Sigmoid colon (tissue), 7 donors: ENCODE measurements around the gene CPA5. TPM values are rescaled to one million over a fixed set of nuclear protein-coding genes. Genes with fewer than 3 reads are reported as not detected.

Source experiments
- DNase-seq: peaks from one replicate; pipeline ENCODE4 v3.0.0-alpha.2; 2019
- H3K27ac ChIP-seq, 4 donors: fragments of 200-600 bp; sonication (generic); one replicate each; pipeline ENCODE4 v1.5.1; 2016 to 2019; ENCODE audit warnings: mild to moderate bottlenecking in 1 of 4
- H3K27me3 ChIP-seq, 3 donors: fragments of 200-600 bp; sonication (generic); one replicate each; pipeline ENCODE4 v1.5.1; 2019; ENCODE audit warnings: mild to moderate bottlenecking in 1 of 3
- H3K36me3 ChIP-seq, 4 donors: fragments of 200-600 bp; sonication (generic); one replicate each; pipeline ENCODE4 v1.5.1; 2016 to 2019
- H3K4me1 ChIP-seq, 4 donors: fragments of 200-600 bp; sonication (generic); one replicate each; pipeline ENCODE4 v1.5.1; 2017 to 2019
- H3K4me3 ChIP-seq, 4 donors: fragments of 200-600 bp; sonication (generic); one replicate each; pipeline ENCODE4 v1.5.1; 2017 to 2019; ENCODE audit warnings: mild to moderate bottlenecking in 2 of 4, moderate library complexity in 1 of 4
- H3K9me3 ChIP-seq, 4 donors: fragments of 200-600 bp in 3 of 4; sonication (generic) in 3 of 4; one replicate each; pipeline versions ENCODE4 v1.5.1 to v1.6.1; 2013 to 2019
- EP300 ChIP-seq, 4 donors: sonication (generic); formaldehyde crosslinking; IDR thresholded peaks; one replicate each; pipeline ENCODE4 v1.6.1; 2017; ENCODE audit warnings: antibody characterized with exemption in 4 of 4
- POLR2A ChIP-seq, 2 donors: fragments of 450-650 bp; IDR thresholded peaks; one replicate each; pipeline ENCODE4 v1.6.1; 2016; ENCODE audit warnings: antibody characterized with exemption in 2 of 2, mild to moderate bottlenecking in 2 of 2, moderate library complexity in 2 of 2
- POLR2AphosphoS5 ChIP-seq, 4 donors: sonication (generic); formaldehyde crosslinking; IDR thresholded peaks; one replicate each; pipeline ENCODE4 v1.6.1; 2017; ENCODE audit warnings: antibody characterized with exemption in 4 of 4
- WGBS, 2 donors: extraction: QIAGEN DNeasy Blood & Tissue Kit; methylation state at CpG; one replicate each; pipeline ENCODE4 v1.1.7; 2013; 5-methylcytosine and 5-hydroxymethylcytosine counted together
- intact Hi-C: fragments of 100-400 bp; cut with DNase I; formaldehyde crosslinking; loops from one replicate; pipeline ENCODE4 v1.15.1; 2023
- polyA plus RNA-seq, 3 donors: library from polyadenylated mRNA; stranded (reverse); fragments of 200-250 nt; gene quantifications; one replicate each; pipeline ENCODE4 v1.2.3, GENCODE V29; 2013
- total RNA-seq, 4 donors: library from RNA; depleted of rRNA; stranded (reverse); fragments of >200 nt; gene quantifications; one replicate each; pipeline ENCODE4 v1.1.0, GENCODE V29; 2016
- TF ChIP-seq, protein P1 (sequence below), 4 experiments: fragments of 450-650 bp in 3 of 4; fragments of 200-600 bp in 1 of 4; IDR thresholded peaks; one replicate each; pipeline ENCODE4 v1.5.1; 2016 to 2019; ENCODE audit warnings: antibody characterized with exemption in 4 of 4, mild to moderate bottlenecking in 3 of 4, moderate library complexity in 2 of 4
- donor health status: healthy with polysubstance abuse.
- donor health status: Bipolar disorder and iron deficiency.
- donor health status: healthy.

Gene CPA5
- total and polyA plus RNA-seq, 7 donors, result 1.1 TPM; not detected in 6

DNA sequence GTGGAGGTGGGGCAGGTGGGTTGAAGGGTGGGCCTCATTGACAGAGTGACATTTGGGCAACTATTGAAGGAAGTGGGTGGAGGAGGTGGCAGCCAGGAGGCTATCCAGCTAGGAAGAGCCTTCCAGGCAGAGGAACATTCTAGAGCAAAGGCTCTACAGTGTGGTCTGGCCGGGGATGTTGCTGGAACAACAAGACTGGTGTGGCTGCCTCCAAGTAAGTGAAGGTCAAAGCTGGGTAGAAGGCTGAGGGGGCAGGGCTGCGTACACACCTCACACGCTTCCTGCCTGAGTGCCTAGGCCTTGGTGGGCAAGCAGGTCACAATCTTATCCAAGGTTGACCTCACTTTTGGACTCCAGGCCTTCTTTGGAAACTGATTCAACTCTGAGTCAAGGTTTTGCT, 42.3 kb downstream of the CPA5 start:
- no peak overlapping the region for H3K27ac ChIP-seq
- peak; percentile 54 for DNase-seq
- no peaks in the 10 kb centered on the region for H3K9me3 ChIP-seq
- H3K27me3 ChIP-seq, result no peaks in the 10 kb centered on the region
- no peak overlapping the region for H3K4me3 ChIP-seq
- intact Hi-C loops, result no loop called here
- TF ChIP-seq POLR2AphosphoS5 (IDR thresholded peaks at IDR 0.05), result no peak
- no peak for TF ChIP-seq EP300 (IDR thresholded peaks at IDR 0.05)
- no peak for TF ChIP-seq POLR2A (IDR thresholded peaks at IDR 0.05)
- TF ChIP-seq, protein P1, sequence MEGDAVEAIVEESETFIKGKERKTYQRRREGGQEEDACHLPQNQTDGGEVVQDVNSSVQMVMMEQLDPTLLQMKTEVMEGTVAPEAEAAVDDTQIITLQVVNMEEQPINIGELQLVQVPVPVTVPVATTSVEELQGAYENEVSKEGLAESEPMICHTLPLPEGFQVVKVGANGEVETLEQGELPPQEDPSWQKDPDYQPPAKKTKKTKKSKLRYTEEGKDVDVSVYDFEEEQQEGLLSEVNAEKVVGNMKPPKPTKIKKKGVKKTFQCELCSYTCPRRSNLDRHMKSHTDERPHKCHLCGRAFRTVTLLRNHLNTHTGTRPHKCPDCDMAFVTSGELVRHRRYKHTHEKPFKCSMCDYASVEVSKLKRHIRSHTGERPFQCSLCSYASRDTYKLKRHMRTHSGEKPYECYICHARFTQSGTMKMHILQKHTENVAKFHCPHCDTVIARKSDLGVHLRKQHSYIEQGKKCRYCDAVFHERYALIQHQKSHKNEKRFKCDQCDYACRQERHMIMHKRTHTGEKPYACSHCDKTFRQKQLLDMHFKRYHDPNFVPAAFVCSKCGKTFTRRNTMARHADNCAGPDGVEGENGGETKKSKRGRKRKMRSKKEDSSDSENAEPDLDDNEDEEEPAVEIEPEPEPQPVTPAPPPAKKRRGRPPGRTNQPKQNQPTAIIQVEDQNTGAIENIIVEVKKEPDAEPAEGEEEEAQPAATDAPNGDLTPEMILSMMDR (IDR thresholded peaks at IDR 0.05), result no peak
- H3K36me3 ChIP-seq, result no peaks in the 10 kb centered on the region
- H3K4me1 ChIP-seq, result peaks cover 0 to 2% (median 0%) of the 10 kb centered on the region in 4 donors
- WGBS, 2 donors, result 95 to 96% methylated on average over 3 of the region's 3 CpGs

DNA sequence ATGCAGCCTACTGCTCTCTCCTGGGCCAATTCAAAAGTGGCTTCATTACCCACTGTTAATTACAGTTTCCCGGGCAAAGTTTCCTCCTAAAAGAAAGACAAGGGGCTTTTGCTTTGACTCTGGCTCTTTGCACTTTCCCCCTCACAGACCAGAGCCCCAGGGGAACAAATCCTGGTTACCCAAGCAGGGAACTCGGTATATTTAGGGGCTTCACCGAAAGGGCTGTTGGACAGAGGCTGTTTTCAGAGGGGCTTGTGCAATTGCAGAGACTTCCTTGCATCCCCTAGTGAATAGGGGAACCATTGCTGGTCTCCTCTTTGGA, 42.7 kb downstream of the CPA5 start:
- Histone ChIP-seq H3K4me3 (no peak overlapping the region), H3K27ac (no peak overlapping the region), H3K4me1 (peaks cover 0 to 4% (median 0%) of the 10 kb centered on the region in 4 donors), H3K27me3 (no peaks in the 10 kb centered on the region), H3K36me3 (no peaks in the 10 kb centered on the region), H3K9me3 (no peaks in the 10 kb centered on the region)
- DNase-seq, result no peak
- TF ChIP-seq, protein P1 (IDR thresholded peaks at IDR 0.05), result no peak
- no peak for TF ChIP-seq POLR2AphosphoS5 (IDR thresholded peaks at IDR 0.05)
- no peak for TF ChIP-seq POLR2A (IDR thresholded peaks at IDR 0.05)
- no peak for TF ChIP-seq EP300 (IDR thresholded peaks at IDR 0.05)
- 90 to 94% methylated on average over 3 of the region's 3 CpGs for WGBS, 2 donors
- intact Hi-C loops, result no loop called here

DNA sequence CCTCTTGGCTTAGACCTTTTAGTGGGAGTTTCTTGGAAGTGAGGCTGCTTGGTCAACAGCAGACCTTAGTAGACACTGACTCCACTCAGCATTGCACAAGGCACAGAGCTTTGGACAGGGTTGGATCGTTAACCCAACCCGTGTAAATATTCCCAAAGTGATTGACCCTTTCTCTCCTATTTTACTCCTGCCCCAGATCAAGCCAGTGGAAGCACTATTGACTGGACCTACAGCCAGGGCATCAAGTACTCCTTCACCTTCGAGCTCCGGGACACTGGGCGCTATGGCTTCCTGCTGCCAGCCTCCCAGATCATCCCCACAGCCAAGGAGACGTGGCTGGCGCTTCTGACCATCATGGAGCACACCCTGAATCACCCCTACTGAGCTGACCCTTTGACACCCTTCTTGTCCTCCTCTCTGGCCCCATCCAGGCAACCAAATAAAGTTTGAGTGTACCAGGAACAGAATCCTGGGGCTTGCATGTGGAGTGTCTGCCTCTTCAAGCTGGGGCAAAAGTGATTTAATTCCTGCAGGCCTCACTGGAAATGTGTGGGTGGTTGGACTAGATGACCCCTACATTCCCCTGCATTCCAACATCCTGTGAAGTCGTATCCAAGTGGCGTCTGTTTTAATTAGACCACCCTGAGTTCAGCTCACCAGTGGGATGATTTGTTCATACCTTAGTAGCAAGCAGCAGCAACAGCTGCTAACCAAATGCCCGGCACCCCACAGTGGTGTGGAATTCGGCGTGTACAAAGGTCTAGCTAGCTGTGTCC, 43.2 kb downstream of the CPA5 start:
- peak; percentile 34 for DNase-seq
- intact Hi-C loops, result no loop called here
- H3K27ac ChIP-seq, result no peak overlapping the region

DNA sequence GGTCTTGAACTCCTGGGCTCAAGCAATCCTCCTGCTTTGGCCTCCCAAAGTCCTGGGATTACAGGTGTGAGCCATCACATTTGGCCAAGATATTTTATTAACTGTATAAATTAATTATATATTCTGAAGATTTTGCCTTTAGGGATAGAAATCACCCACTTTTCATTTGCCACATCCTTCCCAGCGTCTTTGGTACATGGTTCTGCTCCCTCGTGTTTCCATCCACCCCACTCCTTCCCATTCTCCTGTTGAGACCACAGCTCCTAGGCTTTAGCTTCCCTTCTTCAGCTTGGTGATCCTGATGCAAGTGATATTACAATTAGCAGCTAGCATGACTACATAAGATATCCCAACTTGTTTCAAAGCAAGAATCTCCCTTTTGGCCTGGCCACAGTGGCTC, 44.1 kb downstream of the CPA5 start:
- Histone ChIP-seq H3K4me3 (no peak overlapping the region), H3K36me3 (no peaks in the 10 kb centered on the region), H3K9me3 (no peaks in the 10 kb centered on the region), H3K27ac (no peak overlapping the region), H3K4me1 (peaks cover 0 to 15% (median 10%) of the 10 kb centered on the region in 4 donors), H3K27me3 (no peaks in the 10 kb centered on the region)
- intact Hi-C loops, result no loop called here
- TF ChIP-seq EP300 (IDR thresholded peaks at IDR 0.05) (no peak), POLR2AphosphoS5 (IDR thresholded peaks at IDR 0.05) (no peak), POLR2A (IDR thresholded peaks at IDR 0.05) (no peak)
- TF ChIP-seq, protein P1 (IDR thresholded peaks at IDR 0.05), result no peak
- no peak for DNase-seq
- WGBS, 2 donors, result 95 to 98% methylated on average over 2 of the region's 2 CpGs

More for the DNA sequence above, 43.2 kb downstream of the CPA5 start:
- Histone ChIP-seq H3K27me3 (no peaks in the 10 kb centered on the region), H3K9me3 (no peaks in the 10 kb centered on the region), H3K4me3 (no peak overlapping the region), H3K4me1 (peaks cover 0 to 9% (median 3%) of the 10 kb centered on the region in 4 donors), H3K36me3 (no peaks in the 10 kb centered on the region)
- WGBS, 2 donors, result 84 to 89% methylated on average over 12 of the region's 12 CpGs
- TF ChIP-seq POLR2A (IDR thresholded peaks at IDR 0.05), result no peak
- TF ChIP-seq POLR2AphosphoS5 (IDR thresholded peaks at IDR 0.05), result no peak
- TF ChIP-seq, protein P1 (IDR thresholded peaks at IDR 0.05), result no peak
- no peak for TF ChIP-seq EP300 (IDR thresholded peaks at IDR 0.05)
